SJCRH30 (cell line): ENCODE measurements around the gene XCL2. TPM values are rescaled to one million over a fixed set of nuclear protein-coding genes. Genes with fewer than 3 reads are reported as not detected.
A peak's percentile ranks its signal among the peaks of the same experiment; 100 is the strongest.

Source experiments
- DNase-seq, 2 experiments: peaks; one replicate each; pipeline ENCODE4 v3.0.0-alpha.2; 2015 to 2020
- H3K27ac ChIP-seq: fragments of 250-450 bp; sonication (Bioruptor Pico); 2 replicates; pipeline ENCODE4 v1.5.1; 2020; ENCODE audit warnings: mild to moderate bottlenecking, moderate library complexity
- H3K27me3 ChIP-seq: fragments of 250-450 bp; sonication (Bioruptor Pico); 2 replicates; pipeline ENCODE4 v1.5.1; 2020; ENCODE audit warnings: mild to moderate bottlenecking, moderate library complexity
- H3K36me3 ChIP-seq: fragments of 250-450 bp; sonication (Bioruptor Pico); 2 replicates; pipeline ENCODE4 v1.5.1; 2020; ENCODE audit warnings: mild to moderate bottlenecking, moderate library complexity
- H3K4me1 ChIP-seq: fragments of 250-450 bp; sonication (Bioruptor Pico); 2 replicates; pipeline ENCODE4 v1.5.1; 2020; ENCODE audit warnings: mild to moderate bottlenecking, moderate library complexity
- H3K4me3 ChIP-seq: fragments of 250-450 bp; sonication (Bioruptor Pico); 2 replicates; pipeline ENCODE4 v1.5.1; 2020; ENCODE audit warnings: mild to moderate bottlenecking, moderate library complexity
- H3K9me3 ChIP-seq: fragments of 250-450 bp; sonication (Bioruptor Pico); replicated peaks from 2 replicates; pipeline ENCODE4 v1.5.1; 2020; ENCODE audit warnings: mild to moderate bottlenecking, moderate library complexity
- total RNA-seq: library from RNA; depleted of rRNA; stranded (reverse); fragments of >200 nt; shearing (Covaris generic); gene quantifications from 2 replicates; pipeline ENCODE4 v1.2.3, GENCODE V29; 2014

XCL2 gene
- total RNA-seq, 1 experiment from 2014 or later = not detected

- Histone ChIP-seq H3K27ac (no peak overlapping the region), H3K4me3 (no peak overlapping the region), H3K27me3 (no peaks in the 10 kb centered on the region), H3K9me3 (no peaks in the 10 kb centered on the region; the same call in 1 of the 2 replicates), H3K36me3 (no peaks in the 10 kb centered on the region), H3K4me1 (no peaks in the 10 kb centered on the region)
- DNase-seq = no peak
Observed at GRCh38 chr1:168572633-168573032, 28.8 kb upstream of the XCL2 start.

GRCh38 chr1:168570652-168571051, 26.9 kb upstream of the XCL2 start:
- Histone ChIP-seq H3K4me1 (no peaks in the 10 kb centered on the region), H3K36me3 (no peaks in the 10 kb centered on the region), H3K4me3 (no peak overlapping the region), H3K27me3 (no peaks in the 10 kb centered on the region), H3K9me3 (no peaks in the 10 kb centered on the region; the same call in 1 of the 2 replicates), H3K27ac (no peak overlapping the region)
- no peak for DNase-seq

DNA sequence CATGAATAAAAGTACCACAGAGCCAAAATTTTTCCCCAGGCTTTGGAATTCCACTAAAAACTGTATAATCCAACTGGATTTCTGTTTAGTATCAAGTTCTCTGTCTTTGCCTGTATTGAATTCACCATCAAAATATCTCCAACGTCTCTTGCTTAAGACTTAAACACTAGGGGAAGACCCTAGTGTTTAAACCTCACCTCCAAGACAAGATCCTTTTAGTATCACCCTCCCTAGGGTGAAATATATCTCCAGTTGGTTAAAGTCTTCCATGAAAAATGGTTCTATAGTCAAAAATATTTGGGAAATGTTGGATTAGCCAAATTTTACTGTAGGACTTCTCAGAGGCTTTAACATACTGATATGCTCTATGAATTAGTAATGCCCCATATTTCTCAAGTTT, 24.5 kb upstream of the XCL2 start:
- Histone ChIP-seq H3K36me3 (no peaks in the 10 kb centered on the region), H3K4me1 (no peaks in the 10 kb centered on the region), H3K27me3 (no peaks in the 10 kb centered on the region), H3K27ac (no peak overlapping the region), H3K4me3 (no peak overlapping the region), H3K9me3 (no peaks in the 10 kb centered on the region)
- no peak for DNase-seq

GRCh38 chr1:168567568-168567967, 23.8 kb upstream of the XCL2 start:
- no peaks in the 10 kb centered on the region for H3K27me3 ChIP-seq

DNA sequence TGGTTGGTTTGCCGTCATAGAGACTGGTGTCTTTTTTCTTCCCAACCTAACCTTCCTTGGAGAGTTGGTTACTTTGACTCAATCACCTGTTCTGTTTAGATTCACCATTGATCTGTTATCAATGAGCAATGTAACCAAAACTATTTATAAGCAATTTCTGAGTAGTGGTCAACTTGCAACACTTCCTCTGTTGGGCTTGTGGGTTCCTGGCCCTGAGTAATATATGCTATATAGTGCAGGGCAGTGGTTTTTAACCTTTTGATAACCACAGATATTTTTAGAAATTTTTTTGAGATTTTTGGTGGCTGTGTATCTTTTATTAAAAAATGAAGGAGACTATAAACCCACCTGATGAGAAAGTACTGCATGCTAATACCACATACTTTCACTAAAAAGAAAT, 23.2 kb upstream of the XCL2 start:
- no peak for DNase-seq
- H3K4me3 ChIP-seq = no peak overlapping the region
- no peaks in the 10 kb centered on the region for H3K36me3 ChIP-seq
- H3K27ac ChIP-seq = no peak overlapping the region
- H3K27me3 ChIP-seq = no peaks in the 10 kb centered on the region
- H3K4me1 ChIP-seq = no peaks in the 10 kb centered on the region
- H3K9me3 ChIP-seq = no peaks in the 10 kb centered on the region

More at GRCh38 chr1:168567568-168567967, 23.8 kb upstream of the XCL2 start:
- Histone ChIP-seq H3K4me3 (no peak overlapping the region), H3K36me3 (no peaks in the 10 kb centered on the region), H3K4me1 (no peaks in the 10 kb centered on the region), H3K27ac (no peak overlapping the region), H3K9me3 (no peaks in the 10 kb centered on the region)
- no peak for DNase-seq

DNA sequence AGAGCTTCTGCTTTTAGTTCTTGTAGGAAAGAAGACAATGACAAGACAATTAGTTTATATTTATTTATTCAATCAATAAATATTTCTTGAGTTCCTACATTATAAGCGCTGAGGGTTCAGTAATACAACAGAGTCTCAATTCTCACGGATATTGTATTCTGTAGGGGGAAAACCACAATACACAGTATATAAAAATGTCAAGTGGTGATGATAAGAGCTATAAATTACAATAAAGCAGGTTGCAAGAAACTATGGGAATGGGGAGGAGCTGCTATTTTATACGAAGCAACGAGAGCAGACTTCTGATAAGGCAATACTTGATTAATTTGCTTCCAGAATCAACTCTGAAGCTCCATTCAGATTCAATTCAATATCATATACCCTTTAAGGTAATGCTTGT, 22.0 kb upstream of the XCL2 start:
- DNase-seq = no peak
- Histone ChIP-seq H3K27ac (no peak overlapping the region), H3K36me3 (no peaks in the 10 kb centered on the region), H3K4me1 (no peaks in the 10 kb centered on the region), H3K27me3 (no peaks in the 10 kb centered on the region), H3K9me3 (no peaks in the 10 kb centered on the region), H3K4me3 (no peak overlapping the region)

- H3K9me3 ChIP-seq = no peaks in the 10 kb centered on the region
- H3K27ac ChIP-seq = no peak overlapping the region
Observed at GRCh38 chr1:168561989-168562388, 18.2 kb upstream of the XCL2 start.

GRCh38 chr1:168560370-168560769, 16.6 kb upstream of the XCL2 start:
- H3K4me1 ChIP-seq = peaks cover 4% of the 10 kb centered on the region; the same call in 1 of the 2 replicates
- no peaks in the 10 kb centered on the region for H3K36me3 ChIP-seq
- H3K27me3 ChIP-seq = no peaks in the 10 kb centered on the region
- no peak overlapping the region for H3K27ac ChIP-seq
- no peaks in the 10 kb centered on the region for H3K9me3 ChIP-seq
- DNase-seq = no peak
- H3K4me3 ChIP-seq = no peak overlapping the region

More at GRCh38 chr1:168561989-168562388, 18.2 kb upstream of the XCL2 start:
- Histone ChIP-seq H3K27me3 (no peaks in the 10 kb centered on the region), H3K4me1 (peaks cover 4% of the 10 kb centered on the region; the same call in 1 of the 2 replicates), H3K36me3 (no peaks in the 10 kb centered on the region), H3K4me3 (no peak overlapping the region)
- no peak for DNase-seq

DNA sequence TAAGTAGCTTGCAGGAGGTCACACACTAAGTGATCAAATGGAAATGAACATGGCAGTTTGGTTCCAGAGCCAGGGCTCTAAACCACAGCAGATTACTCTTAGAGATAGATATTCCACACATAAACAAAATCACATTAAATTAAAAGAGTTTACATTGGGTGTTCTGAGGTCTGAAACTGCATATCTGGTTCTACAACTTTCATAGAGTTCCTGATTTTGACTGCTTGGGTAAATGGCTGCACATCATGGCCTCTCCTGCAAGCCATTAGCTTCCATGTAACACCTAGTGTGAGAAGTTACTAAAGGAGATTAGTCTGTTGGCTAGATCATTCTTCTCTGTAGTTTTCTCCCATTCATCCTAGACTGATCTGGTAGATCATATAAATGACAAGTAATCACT, 12.8 kb upstream of the XCL2 start:
- DNase-seq = no peak

GRCh38 chr1:168555508-168556046, 11.8 kb upstream of the XCL2 start:
- H3K27ac ChIP-seq = no peak overlapping the region
- no peaks in the 10 kb centered on the region for H3K9me3 ChIP-seq
- no peaks in the 10 kb centered on the region for H3K36me3 ChIP-seq
- H3K27me3 ChIP-seq = no peaks in the 10 kb centered on the region
- no peak overlapping the region for H3K4me3 ChIP-seq
- H3K4me1 ChIP-seq = peaks cover 12% of the 10 kb centered on the region; the same call in 1 of the 2 replicates
- DNase-seq = no peak

More for the DNA sequence above, 12.8 kb upstream of the XCL2 start:
- Histone ChIP-seq H3K36me3 (no peaks in the 10 kb centered on the region), H3K9me3 (no peaks in the 10 kb centered on the region), H3K4me1 (peaks cover 12% of the 10 kb centered on the region; the same call in 1 of the 2 replicates), H3K4me3 (no peak overlapping the region), H3K27me3 (no peaks in the 10 kb centered on the region), H3K27ac (no peak overlapping the region)

DNA sequence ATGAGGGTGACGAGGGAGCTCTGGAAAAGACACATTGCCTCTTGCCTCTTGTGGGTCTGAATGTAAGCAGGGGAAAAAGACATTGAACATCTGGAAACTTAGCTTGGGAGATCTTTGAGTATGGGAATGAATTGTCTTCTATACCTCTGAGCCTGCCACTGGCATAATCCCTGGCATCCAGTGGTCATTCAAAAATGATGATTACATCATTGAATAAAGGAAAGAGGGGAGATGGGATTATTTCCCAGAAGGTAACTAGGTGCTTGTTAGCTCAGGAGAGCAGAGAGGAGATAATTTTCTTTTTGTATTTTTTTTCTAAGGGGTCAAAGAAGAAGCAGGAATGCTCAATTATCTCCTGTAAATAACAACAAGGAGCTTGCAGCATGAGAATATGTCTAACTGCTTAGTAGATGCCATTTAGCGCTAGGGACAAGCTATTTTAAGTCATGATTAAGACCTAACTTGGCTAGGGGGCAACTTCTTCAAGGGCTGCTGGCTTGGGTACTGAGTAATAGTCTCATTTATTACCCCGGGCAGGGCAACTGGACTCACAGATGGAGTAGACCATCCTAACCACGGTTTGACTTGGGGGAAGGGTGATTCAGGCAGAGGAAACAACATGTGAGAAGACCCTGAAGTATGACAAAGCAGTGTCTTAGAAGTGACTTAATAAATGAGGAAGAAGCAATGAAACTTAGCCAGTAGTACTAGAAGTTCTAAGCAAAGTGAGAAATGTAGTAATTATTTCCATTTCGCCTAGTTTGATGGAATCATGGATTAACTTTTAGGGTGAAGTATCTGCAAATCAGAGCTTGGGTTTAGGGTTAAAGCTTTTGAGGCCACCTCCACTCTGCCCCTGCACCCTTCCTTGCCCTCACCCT, 11.0 kb upstream of the XCL2 start:
- H3K9me3 ChIP-seq = no peaks in the 10 kb centered on the region

GRCh38 chr1:168553680-168554553, 10.1 kb upstream of the XCL2 start:
- no peak overlapping the region for H3K4me3 ChIP-seq
- peak in 1 of 2 experiments; percentile 10 for DNase-seq
- no peaks in the 10 kb centered on the region for H3K27me3 ChIP-seq

More for the DNA sequence above, 11.0 kb upstream of the XCL2 start:
- Histone ChIP-seq H3K36me3 (no peaks in the 10 kb centered on the region), H3K27me3 (no peaks in the 10 kb centered on the region), H3K4me3 (no peak overlapping the region), H3K4me1 (peaks cover 12% of the 10 kb centered on the region; the same call in 1 of the 2 replicates), H3K27ac (no peak overlapping the region)
- no peak for DNase-seq

DNA sequence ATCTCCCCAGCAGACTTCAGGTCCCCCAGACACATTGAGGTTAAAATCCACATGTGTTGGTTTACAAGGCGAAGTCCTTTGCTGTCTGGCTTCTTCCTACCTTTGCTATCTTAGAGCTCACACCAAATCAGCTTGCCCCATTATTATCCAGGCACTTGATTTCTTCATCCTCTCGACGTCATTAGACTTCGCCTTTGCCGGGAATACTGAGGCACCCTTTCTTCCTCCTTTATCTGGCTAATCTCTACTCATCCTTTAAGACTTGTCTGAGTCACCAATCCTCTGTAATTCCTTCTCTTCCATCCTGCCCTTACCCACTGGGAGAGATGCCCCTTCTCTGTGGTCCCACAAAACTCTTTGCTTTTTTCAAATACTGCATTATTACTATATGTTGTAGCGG, 9.2 kb upstream of the XCL2 start:
- no peak overlapping the region for H3K4me3 ChIP-seq
- no peak overlapping the region for H3K27ac ChIP-seq
- no peaks in the 10 kb centered on the region for H3K9me3 ChIP-seq
- H3K4me1 ChIP-seq = peaks cover 12% of the 10 kb centered on the region; the same call in 1 of the 2 replicates
- no peaks in the 10 kb centered on the region for H3K36me3 ChIP-seq
- DNase-seq = no peak
- H3K27me3 ChIP-seq = no peaks in the 10 kb centered on the region

More at GRCh38 chr1:168553680-168554553, 10.1 kb upstream of the XCL2 start:
- Histone ChIP-seq H3K9me3 (no peaks in the 10 kb centered on the region), H3K27ac (no peak overlapping the region), H3K36me3 (no peaks in the 10 kb centered on the region), H3K4me1 (peaks cover 12% of the 10 kb centered on the region; the same call in 1 of the 2 replicates)

- DNase-seq = no peak
- Histone ChIP-seq H3K4me3 (no peak overlapping the region), H3K36me3 (no peaks in the 10 kb centered on the region), H3K27me3 (no peaks in the 10 kb centered on the region), H3K9me3 (no peaks in the 10 kb centered on the region), H3K27ac (no peak overlapping the region), H3K4me1 (peaks cover 7% of the 10 kb centered on the region; the same call in 1 of the 2 replicates)
Observed at GRCh38 chr1:168551688-168552087, 7.9 kb upstream of the XCL2 start.
